CD14-positive monocyte (primary cell): ENCODE data around the gene RPL15. TPM values are rescaled to one million over a fixed set of nuclear protein-coding genes. Genes with fewer than 3 reads are reported as not detected.

Source experiments
- DNase-seq, 3 donors: peaks; one replicate each; pipeline ENCODE4 v3.0.0-alpha.2; 2011 to 2022
- H2AFZ ChIP-seq: 2 replicates; pipeline ENCODE4 v1.6.0; 2012; ENCODE audit warnings: mild to moderate bottlenecking, low read depth, low read length, inconsistent platforms; ENCODE audit not compliant: insufficient read depth, poor library complexity, severe bottlenecking
- H3K27ac ChIP-seq, 2 donors: 1 replicate in 1 of 2; 2 replicates in 1 of 2; pipeline ENCODE4 v1.5.1; 2012 to 2013; ENCODE audit warnings: low read length in 2 of 2, control low read depth in 1 of 2, inconsistent platforms in 1 of 2, low read depth in 1 of 2, mild to moderate bottlenecking in 1 of 2
- H3K27me3 ChIP-seq, 2 donors: one replicate each; pipeline versions ENCODE4 v1.6.0 to v1.6.1; 2011 to 2013; ENCODE audit warnings: low read length in 2 of 2; ENCODE audit not compliant: control insufficient read depth in 2 of 2, insufficient read depth in 2 of 2
- H3K36me3 ChIP-seq, 2 donors: replicated peaks in 1 of 2; 1 replicate in 1 of 2; 2 replicates in 1 of 2; pipeline versions ENCODE4 v1.5.1 to v1.6.1; 2012 to 2013; ENCODE audit warnings: low read length in 2 of 2, control low read depth in 1 of 2, inconsistent platforms in 1 of 2, mild to moderate bottlenecking in 1 of 2; ENCODE audit not compliant: insufficient read depth in 2 of 2, control insufficient read depth in 1 of 2
- H3K4me1 ChIP-seq, 2 donors: 1 replicate in 1 of 2; 2 replicates in 1 of 2; pipeline versions ENCODE4 v1.5.1 to v1.6.1; 2012 to 2013; ENCODE audit warnings: low read length in 2 of 2, control low read depth in 1 of 2, inconsistent platforms in 1 of 2, mild to moderate bottlenecking in 1 of 2, moderate library complexity in 1 of 2; ENCODE audit not compliant: insufficient read depth in 2 of 2, control insufficient read depth in 1 of 2
- H3K4me2 ChIP-seq: replicated peaks from 2 replicates; pipeline ENCODE3; 2012; ENCODE audit warnings: low read length, moderate library complexity, mild to moderate bottlenecking; ENCODE audit not compliant: poor library complexity, severe bottlenecking; ENCODE audit errors: extremely low read depth
- H3K4me3 ChIP-seq, 3 experiments: fragments of 200-600 bp in 1 of 3; sonication (generic) in 1 of 3; replicated peaks in 1 of 3; 1 replicate in 2 of 3; 2 replicates in 1 of 3; pipeline ENCODE4 v1.5.1; 2011 to 2013; ENCODE audit warnings: low read length in 3 of 3, mild to moderate bottlenecking in 3 of 3, control low read depth in 2 of 3, low read depth in 2 of 3, inconsistent platforms in 1 of 3, moderate library complexity in 1 of 3
- H3K79me2 ChIP-seq: 2 replicates; pipeline ENCODE4 v1.6.0; 2012; ENCODE audit warnings: mild to moderate bottlenecking, control low read depth, inconsistent platforms, low read length, moderate library complexity; ENCODE audit not compliant: insufficient read depth
- H3K9ac ChIP-seq: 2 replicates; pipeline ENCODE4 v1.6.0; 2017; ENCODE audit warnings: low read length, mild to moderate bottlenecking; ENCODE audit not compliant: insufficient read depth, poor library complexity, severe bottlenecking
- H3K9me3 ChIP-seq, 2 donors: replicated peaks in 1 of 2; 1 replicate in 1 of 2; 2 replicates in 1 of 2; pipeline versions ENCODE4 v1.5.1 to v1.6.1; 2012 to 2013; ENCODE audit warnings: low read length in 2 of 2, control low read depth in 1 of 2; ENCODE audit not compliant: control insufficient read depth in 1 of 2, insufficient read depth in 1 of 2
- H4K20me1 ChIP-seq: 2 replicates; pipeline ENCODE4 v1.6.0; 2012; ENCODE audit warnings: mild to moderate bottlenecking, low read length, control low read depth, moderate library complexity; ENCODE audit not compliant: insufficient read depth
- H3K27ac Mint-ChIP-seq, 7 donors: one replicate each; pipeline ENCODE4 v1.8.0; 2020; ENCODE audit warnings: mild to moderate bottlenecking in 7 of 7, mixed read lengths in 7 of 7, moderate library complexity in 6 of 7, inconsistent platforms in 2 of 7
- H3K27me3 Mint-ChIP-seq, 3 donors: one replicate each; pipeline ENCODE4 v1.8.0; 2021 to 2022; ENCODE audit warnings: low read depth in 3 of 3, mild to moderate bottlenecking in 3 of 3, mixed read lengths in 3 of 3, moderate library complexity in 3 of 3, inconsistent platforms in 1 of 3
- H3K36me3 Mint-ChIP-seq, 2 donors: one replicate each; pipeline ENCODE4 v1.8.0; 2020; ENCODE audit warnings: mixed read lengths in 2 of 2, inconsistent platforms in 1 of 2, mild to moderate bottlenecking in 1 of 2
- H3K4me1 Mint-ChIP-seq: one replicate; pipeline ENCODE4 v1.8.0; 2020; ENCODE audit warnings: mild to moderate bottlenecking, mixed read lengths
- H3K4me3 Mint-ChIP-seq, 2 donors: one replicate each; pipeline ENCODE4 v1.8.0; 2020; ENCODE audit warnings: mild to moderate bottlenecking in 2 of 2, mixed read lengths in 2 of 2, moderate library complexity in 1 of 2
- H3K9me3 Mint-ChIP-seq, 7 donors: one replicate each; pipeline ENCODE4 v1.8.0; 2020 to 2022; ENCODE audit warnings: mixed read lengths in 7 of 7, mild to moderate bottlenecking in 6 of 7, moderate library complexity in 6 of 7, inconsistent platforms in 2 of 7
- WGBS: methylation state at CpG from one replicate; pipeline ENCODE4 v1.1.5; 2013; ENCODE audit warnings: missing lambda C conversion rate; ENCODE audit not compliant: insufficient coverage; 5-methylcytosine and 5-hydroxymethylcytosine counted together
- intact Hi-C, 2 donors: fragments of 100-400 bp; cut with micrococcal nuclease; formaldehyde crosslinking; loops; one replicate each; pipeline versions ENCODE4 v1.15.0 to v1.15.1; 2023
- polyA plus RNA-seq, 3 donors: library from polyadenylated mRNA; depleted of rRNA in 1 of 3; unstranded in 2 of 3; stranded (reverse) in 1 of 3; fragments of 300-500 nt in 2 of 3; fragments of >200 nt in 1 of 3; fragmentation: Illumina TruSeq in 2 of 3; gene quantifications; 1 replicate in 2 of 3; 2 replicates in 1 of 3; pipeline ENCODE4 v1.2.3, GENCODE V29; 2012 to 2021
- TF ChIP-seq, protein P1 (sequence below): fragments of 200-600 bp; IDR thresholded peaks from one replicate; pipeline ENCODE4 v1.8.0; 2022; ENCODE audit warnings: antibody characterized with exemption, mild to moderate bottlenecking

Gene RPL15
- polyA plus RNA-seq, 3 donors: 2,510 to 3,161 (median 2,781) TPM

DNA sequence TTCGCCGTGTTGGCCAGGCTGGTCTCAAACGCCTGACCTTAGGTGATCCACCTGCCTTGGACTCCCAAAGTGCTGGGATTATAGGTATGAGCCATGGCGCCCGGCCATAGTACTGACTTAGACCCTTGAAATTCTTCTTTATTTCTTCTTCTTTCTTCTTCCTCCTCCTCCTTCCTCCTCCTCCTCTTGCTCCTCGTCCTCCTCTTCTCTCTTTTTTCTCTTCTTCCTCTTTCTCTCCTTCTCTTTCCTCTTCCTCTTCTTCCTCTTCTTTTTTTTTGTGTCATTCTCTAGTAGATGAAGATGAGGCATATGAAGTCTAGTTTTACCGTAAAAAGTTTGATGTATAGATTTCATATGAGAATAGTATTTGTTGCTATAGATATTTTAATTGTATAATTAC, 9.3 kb downstream of the RPL15 start:
- TF ChIP-seq, protein P1, sequence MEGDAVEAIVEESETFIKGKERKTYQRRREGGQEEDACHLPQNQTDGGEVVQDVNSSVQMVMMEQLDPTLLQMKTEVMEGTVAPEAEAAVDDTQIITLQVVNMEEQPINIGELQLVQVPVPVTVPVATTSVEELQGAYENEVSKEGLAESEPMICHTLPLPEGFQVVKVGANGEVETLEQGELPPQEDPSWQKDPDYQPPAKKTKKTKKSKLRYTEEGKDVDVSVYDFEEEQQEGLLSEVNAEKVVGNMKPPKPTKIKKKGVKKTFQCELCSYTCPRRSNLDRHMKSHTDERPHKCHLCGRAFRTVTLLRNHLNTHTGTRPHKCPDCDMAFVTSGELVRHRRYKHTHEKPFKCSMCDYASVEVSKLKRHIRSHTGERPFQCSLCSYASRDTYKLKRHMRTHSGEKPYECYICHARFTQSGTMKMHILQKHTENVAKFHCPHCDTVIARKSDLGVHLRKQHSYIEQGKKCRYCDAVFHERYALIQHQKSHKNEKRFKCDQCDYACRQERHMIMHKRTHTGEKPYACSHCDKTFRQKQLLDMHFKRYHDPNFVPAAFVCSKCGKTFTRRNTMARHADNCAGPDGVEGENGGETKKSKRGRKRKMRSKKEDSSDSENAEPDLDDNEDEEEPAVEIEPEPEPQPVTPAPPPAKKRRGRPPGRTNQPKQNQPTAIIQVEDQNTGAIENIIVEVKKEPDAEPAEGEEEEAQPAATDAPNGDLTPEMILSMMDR: no peak
- Mint-ChIP-seq H3K4me1 (peaks cover 14% of the 10 kb centered on the region), H3K27ac (peak overlapping the region in 1 of 7 donors; percentile 23), H3K4me3 (no peak overlapping the region), H3K9me3 (peaks cover 0 to 2% (median 0%) of the 10 kb centered on the region in 7 donors), H3K36me3 (peaks cover 2 to 5% of the 10 kb centered on the region in 2 donors), H3K27me3 (no peaks in the 10 kb centered on the region)
- peaks cover 2 to 16% of the 10 kb centered on the region in 2 donors for H3K36me3 ChIP-seq
- WGBS: 92% methylated on average over 2 of the region's 7 CpGs
- no peaks in the 10 kb centered on the region for H4K20me1 ChIP-seq
- no peak overlapping the region for H3K4me2 ChIP-seq
- H3K27ac ChIP-seq: no peak overlapping the region
- no peaks in the 10 kb centered on the region for H3K79me2 ChIP-seq
- intact Hi-C loops: no loop called here
- DNase-seq: no peak
- H3K9ac ChIP-seq: no peak overlapping the region
- no peaks in the 10 kb centered on the region for H3K9me3 ChIP-seq
- H3K4me3 ChIP-seq: no peak overlapping the region
- H2AFZ ChIP-seq: no peak overlapping the region
- H3K4me1 ChIP-seq: peaks cover 0 to 5% of the 10 kb centered on the region in 2 donors
- H3K27me3 ChIP-seq: no peaks in the 10 kb centered on the region

DNA sequence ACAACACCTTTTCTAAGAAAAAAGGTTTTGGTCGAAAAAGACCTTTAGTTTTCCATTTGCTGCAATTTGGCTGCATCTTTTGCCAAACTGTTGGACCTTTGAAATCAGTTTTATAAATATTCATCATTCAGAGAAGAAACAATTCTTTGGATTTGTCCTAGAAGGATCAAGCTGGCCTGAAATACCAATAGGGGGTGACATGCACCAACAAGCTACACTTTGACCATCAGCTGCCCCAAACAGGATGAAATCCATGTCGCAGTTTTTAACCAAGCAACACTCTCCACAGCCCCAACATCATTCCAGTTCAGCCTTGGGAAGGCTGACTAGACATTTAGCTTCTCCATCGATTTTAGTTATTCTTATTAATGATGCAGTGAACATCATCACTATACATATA, 9.8 kb downstream of the RPL15 start:
- Histone ChIP-seq H3K4me1 (peaks cover 0 to 5% of the 10 kb centered on the region in 2 donors), H2AFZ (no peak overlapping the region), H3K9me3 (no peaks in the 10 kb centered on the region), H3K27ac (no peak overlapping the region), H3K4me3 (no peak overlapping the region), H3K79me2 (no peaks in the 10 kb centered on the region), H3K27me3 (no peaks in the 10 kb centered on the region), H3K4me2 (no peak overlapping the region), H3K9ac (no peak overlapping the region), H3K36me3 (peaks cover 0 to 12% of the 10 kb centered on the region in 2 donors), H4K20me1 (no peaks in the 10 kb centered on the region)
- Mint-ChIP-seq H3K4me1 (peaks cover 19% of the 10 kb centered on the region), H3K27ac (no peak overlapping the region), H3K36me3 (no peaks in the 10 kb centered on the region), H3K4me3 (no peak overlapping the region), H3K27me3 (no peaks in the 10 kb centered on the region), H3K9me3 (peaks cover 0 to 2% (median 0%) of the 10 kb centered on the region in 7 donors)
- TF ChIP-seq, protein P1: no peak
- DNase-seq: no peak
- intact Hi-C loops: no loop called here
- 100% methylated on average over 1 of the region's 3 CpGs for WGBS
